Osteoblast (primary cell): Measurements from ENCODE around the gene COPB1. TPM values are rescaled to one million over a fixed set of nuclear protein-coding genes. Genes with fewer than 3 reads are reported as not detected.

ENCODE experiments used
- DNase-seq: peaks from one replicate; pipeline ENCODE4 v3.0.0; 2011; ENCODE audit warnings: low spot score, mixed read lengths; ENCODE audit not compliant: insufficient read length; ENCODE audit errors: missing footprints
- H2AFZ ChIP-seq: 2 replicates; pipeline ENCODE4 v1.6.0; 2011; ENCODE audit warnings: mild to moderate bottlenecking, low read length
- H3K27ac ChIP-seq: 2 replicates; pipeline ENCODE4 v1.5.1; 2011; ENCODE audit warnings: mild to moderate bottlenecking, low read depth, low read length, moderate library complexity
- H3K27me3 ChIP-seq: 2 replicates; pipeline ENCODE4 v1.6.0; 2012; ENCODE audit warnings: mild to moderate bottlenecking, control low read depth, inconsistent platforms, low read length, moderate library complexity; ENCODE audit not compliant: insufficient read depth
- H3K36me3 ChIP-seq: 2 replicates; pipeline ENCODE4 v1.5.1; 2011; ENCODE audit warnings: mild to moderate bottlenecking, low read length, control low read depth, moderate library complexity; ENCODE audit not compliant: insufficient read depth
- H3K4me1 ChIP-seq: 2 replicates; pipeline ENCODE4 v1.5.1; 2011; ENCODE audit warnings: mild to moderate bottlenecking, low read length, control low read depth, moderate library complexity; ENCODE audit not compliant: insufficient read depth
- H3K4me2 ChIP-seq: 2 replicates; pipeline ENCODE4 v1.6.0; 2011; ENCODE audit warnings: mild to moderate bottlenecking, low read length; ENCODE audit not compliant: insufficient read depth
- H3K4me3 ChIP-seq: fragments of 200-600 bp; sonication (generic); 3 replicates; pipeline ENCODE4 v1.5.1; 2012; ENCODE audit warnings: mild to moderate bottlenecking, low read length, inconsistent platforms; ENCODE audit not compliant: insufficient read depth
- H3K79me2 ChIP-seq: 2 replicates; pipeline ENCODE4 v1.6.0; 2012; ENCODE audit warnings: mild to moderate bottlenecking, low read length, control low read depth, inconsistent platforms; ENCODE audit not compliant: insufficient read depth
- H3K9me3 ChIP-seq: 2 replicates; pipeline ENCODE4 v1.5.1; 2011; ENCODE audit warnings: low read depth, low read length, control low read depth
- H4K20me1 ChIP-seq: 2 replicates; pipeline ENCODE4 v1.6.0; 2012; ENCODE audit warnings: mild to moderate bottlenecking, low read length, control low read depth; ENCODE audit not compliant: insufficient read depth
- total RNA-seq: library from RNA; depleted of rRNA; stranded (reverse); fragments of >200 nt; gene quantifications from 2 replicates; pipeline ENCODE4 v1.2.3, GENCODE V29; 2012
- TF ChIP-seq, protein P1 (sequence below): IDR thresholded peaks from 2 replicates; pipeline ENCODE4 v1.5.1; 2011; ENCODE audit warnings: mild to moderate bottlenecking, low read depth, low read length, moderate library complexity; ENCODE audit errors: extremely low read depth

COPB1 gene
- total RNA-seq, 1 donor, result 245 TPM

GRCh38 chr11:14454861-14455632 lies 44.6 kb downstream of the COPB1 start:
- Histone ChIP-seq H3K9me3 (no peaks in the 10 kb centered on the region), H3K79me2 (no peaks in the 10 kb centered on the region), H3K36me3 (peaks cover 54% of the 10 kb centered on the region), H4K20me1 (no peaks in the 10 kb centered on the region), H3K27me3 (no peaks in the 10 kb centered on the region), H3K4me2 (no peak overlapping the region), H2AFZ (no peak overlapping the region), H3K27ac (peak overlapping the region; percentile 11), H3K4me3 (no peak overlapping the region), H3K4me1 (peaks cover 7% of the 10 kb centered on the region)
- TF ChIP-seq, protein P1, sequence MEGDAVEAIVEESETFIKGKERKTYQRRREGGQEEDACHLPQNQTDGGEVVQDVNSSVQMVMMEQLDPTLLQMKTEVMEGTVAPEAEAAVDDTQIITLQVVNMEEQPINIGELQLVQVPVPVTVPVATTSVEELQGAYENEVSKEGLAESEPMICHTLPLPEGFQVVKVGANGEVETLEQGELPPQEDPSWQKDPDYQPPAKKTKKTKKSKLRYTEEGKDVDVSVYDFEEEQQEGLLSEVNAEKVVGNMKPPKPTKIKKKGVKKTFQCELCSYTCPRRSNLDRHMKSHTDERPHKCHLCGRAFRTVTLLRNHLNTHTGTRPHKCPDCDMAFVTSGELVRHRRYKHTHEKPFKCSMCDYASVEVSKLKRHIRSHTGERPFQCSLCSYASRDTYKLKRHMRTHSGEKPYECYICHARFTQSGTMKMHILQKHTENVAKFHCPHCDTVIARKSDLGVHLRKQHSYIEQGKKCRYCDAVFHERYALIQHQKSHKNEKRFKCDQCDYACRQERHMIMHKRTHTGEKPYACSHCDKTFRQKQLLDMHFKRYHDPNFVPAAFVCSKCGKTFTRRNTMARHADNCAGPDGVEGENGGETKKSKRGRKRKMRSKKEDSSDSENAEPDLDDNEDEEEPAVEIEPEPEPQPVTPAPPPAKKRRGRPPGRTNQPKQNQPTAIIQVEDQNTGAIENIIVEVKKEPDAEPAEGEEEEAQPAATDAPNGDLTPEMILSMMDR, result peak; percentile 77
- no peak for DNase-seq

GRCh38 chr11:14451825-14452224 lies 47.8 kb downstream of the COPB1 start:
- H3K4me2 ChIP-seq, result no peak overlapping the region
- H3K36me3 ChIP-seq, result peaks cover 25% of the 10 kb centered on the region
- DNase-seq, result peak; percentile 77

GRCh38 chr11:14449302-14449714 lies 50.3 kb downstream of the COPB1 start:
- Histone ChIP-seq H2AFZ (no peak overlapping the region), H3K27me3 (no peaks in the 10 kb centered on the region), H3K79me2 (no peaks in the 10 kb centered on the region), H4K20me1 (no peaks in the 10 kb centered on the region), H3K9me3 (no peaks in the 10 kb centered on the region), H3K36me3 (peaks cover 19% of the 10 kb centered on the region), H3K4me2 (no peak overlapping the region), H3K4me1 (peaks cover 52% of the 10 kb centered on the region), H3K4me3 (no peak overlapping the region), H3K27ac (peak overlapping the region; percentile 55)
- TF ChIP-seq, protein P1, result no peak
- no peak for DNase-seq

More at GRCh38 chr11:14451825-14452224, 47.8 kb downstream of the COPB1 start:
- Histone ChIP-seq H3K9me3 (no peaks in the 10 kb centered on the region), H3K27ac (peak overlapping the region; percentile 38), H3K4me1 (peaks cover 34% of the 10 kb centered on the region), H2AFZ (no peak overlapping the region), H3K79me2 (no peaks in the 10 kb centered on the region), H4K20me1 (no peaks in the 10 kb centered on the region), H3K27me3 (no peaks in the 10 kb centered on the region), H3K4me3 (no peak overlapping the region)
- TF ChIP-seq, protein P1, result no peak

DNA sequence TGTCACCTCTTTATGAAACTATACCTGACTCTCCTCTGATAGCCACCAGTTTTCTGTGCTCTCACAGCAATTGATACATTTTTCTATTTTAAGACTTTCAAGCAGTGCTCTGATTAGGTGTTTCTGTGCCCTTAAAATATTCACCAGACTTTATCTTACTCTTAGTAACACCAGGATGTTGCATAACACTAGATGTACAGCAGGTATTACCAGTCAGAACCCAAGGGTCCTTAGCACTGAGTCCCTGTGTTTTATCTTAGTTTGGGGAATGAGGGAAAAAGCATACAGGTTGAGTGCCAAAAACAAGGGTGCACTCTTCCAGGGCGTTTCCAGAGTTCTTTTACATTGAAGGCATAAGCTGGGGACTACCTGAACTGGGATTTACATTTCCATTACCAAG lies 51.4 kb downstream of the COPB1 start:
- Histone ChIP-seq H3K27me3 (no peaks in the 10 kb centered on the region), H4K20me1 (no peaks in the 10 kb centered on the region)
- TF ChIP-seq, protein P1, result no peak

More for the DNA sequence above, 51.4 kb downstream of the COPB1 start:
- no peak for DNase-seq
- Histone ChIP-seq H3K79me2 (no peaks in the 10 kb centered on the region), H3K36me3 (peaks cover 13% of the 10 kb centered on the region), H3K9me3 (no peaks in the 10 kb centered on the region), H3K4me1 (peaks cover 61% of the 10 kb centered on the region), H3K4me2 (no peak overlapping the region), H2AFZ (no peak overlapping the region), H3K27ac (peak overlapping the region; percentile 55), H3K4me3 (no peak overlapping the region)
